ENCODE measurements around the gene TBX19.

Gene TBX19

GRCh38 chr1:168360151-168361021 lies 79.7 kb downstream of the TBX19 start:
- no peak for DNase-seq (ENCODE audit: low read depth in 2 of 2)

- DNase-seq (ENCODE audit: low read depth in 2 of 2), result no peak
Observed at GRCh38 chr1:168361252-168361651, 80.6 kb downstream of the TBX19 start.

- peak; percentile 6 to 28 for DNase-seq (ENCODE audit: low read depth in 2 of 2)
Observed at GRCh38 chr1:168362991-168363390, 82.3 kb downstream of the TBX19 start.

Measured in activated CD8-positive, alpha-beta memory T cell treated with anti-CD3 and anti-CD28 coated beads for 4 hours (primary cell).